ENCODE measurements around the gene CPOX.

DNA sequence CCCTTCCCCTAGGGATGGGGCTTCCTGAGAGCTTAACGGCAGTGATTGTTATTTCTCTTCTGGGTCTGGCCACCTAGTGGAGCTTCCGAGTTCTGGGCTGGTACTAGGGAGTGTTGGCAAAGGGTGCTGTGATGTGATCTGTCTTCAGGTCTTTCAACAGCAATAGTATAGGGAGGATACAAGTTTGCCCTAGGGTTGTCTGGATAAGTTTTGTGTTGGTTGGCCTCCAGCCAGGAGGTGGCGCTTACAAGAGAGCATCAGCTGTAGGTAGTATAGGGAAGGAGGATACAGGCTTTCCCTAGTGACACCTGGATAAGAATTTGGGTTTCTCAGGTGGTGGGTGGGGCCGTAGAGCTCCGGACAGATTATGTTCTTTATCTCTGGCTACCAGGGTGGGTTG is 19.2 kb upstream of the CPOX start:
- TF ChIP-seq BHLHE40 (IDR thresholded peaks at IDR 0.05; ENCODE audit: borderline replicate concordance) (no peak), LEF1 (IDR thresholded peaks at IDR 0.05; ENCODE audit: borderline replicate concordance) (no peak), NFRKB (IDR thresholded peaks at IDR 0.05) (no peak), SP1 (IDR thresholded peaks at IDR 0.05) (no peak)
